Measurements from ENCODE around the gene ST7. TPM values are rescaled to one million over a fixed set of nuclear protein-coding genes. Genes with fewer than 3 reads are reported as not detected.

Gene ST7
- total and polyA plus RNA-seq, 2 experiments from 2014 or later: 9.9 to 18.3 TPM

DNA sequence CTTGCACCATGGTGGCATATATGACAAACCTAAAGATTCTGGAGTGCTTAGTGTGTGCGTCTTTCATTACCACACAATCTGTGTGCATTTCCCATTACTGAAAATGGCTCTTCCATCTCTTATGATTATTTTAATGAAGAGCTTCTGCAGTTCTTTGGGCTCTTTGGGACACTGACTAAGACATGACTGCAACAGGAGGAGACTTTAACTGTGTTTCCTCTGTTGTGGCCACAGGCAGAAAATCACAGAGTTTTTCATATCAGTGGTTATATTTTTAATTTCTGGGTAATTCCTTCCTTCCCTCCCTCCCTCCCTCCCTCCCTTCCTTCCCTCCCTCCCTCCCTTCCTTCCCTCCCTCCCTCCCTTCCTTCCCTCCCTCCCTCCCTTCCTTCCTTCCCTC lies 311.4 kb downstream of the ST7 start:
- no peaks in the 10 kb centered on the region for H3K9me3 Mint-ChIP-seq
- H3K27me3 ChIP-seq (ENCODE audit: insufficient read depth): no peaks in the 10 kb centered on the region
- H3K36me3 ChIP-seq (ENCODE audit: insufficient read depth): no peaks in the 10 kb centered on the region
- H4K20me1 ChIP-seq (replicated peaks; ENCODE audit: insufficient read depth): no peaks in the 10 kb centered on the region
- H3K27ac ChIP-seq (ENCODE audit: low read depth): no peak overlapping the region
- H3K27ac Mint-ChIP-seq: no peak overlapping the region
- H3K4me3 Mint-ChIP-seq: no peak overlapping the region
- H3F3A ChIP-seq (replicated peaks; ENCODE audit: low read depth): no peaks in the 10 kb centered on the region
- no peaks in the 10 kb centered on the region for H3K4me1 ChIP-seq (ENCODE audit: insufficient read depth)
- DNase-seq (ENCODE audit: low spot score) (no peak), ATAC-seq (no peak)
- H3K27me3 Mint-ChIP-seq (ENCODE audit: insufficient read depth, low read depth, poor library complexity): no peaks in the 10 kb centered on the region
- H3K4me3 ChIP-seq: no peak overlapping the region
- H3K36me3 Mint-ChIP-seq (ENCODE audit: low read depth): no peaks in the 10 kb centered on the region
- H3K9me2 ChIP-seq (ENCODE audit: insufficient read depth): peaks cover 2% of the 10 kb centered on the region; the same call in 1 of the 2 replicates
- H3K4me1 Mint-ChIP-seq: no peaks in the 10 kb centered on the region
- no peaks in the 10 kb centered on the region for H3K79me2 ChIP-seq (replicated peaks; ENCODE audit: insufficient read depth)
- no peak for TF ChIP-seq STAT1 (IDR thresholded peaks at IDR 0.05; ENCODE audit: unreplicated experiment)
- no peak for TF ChIP-seq EZH2 (IDR thresholded peaks at IDR 0.05; ENCODE audit: low read depth, unreplicated experiment)
- TF ChIP-seq CREB1 (CRISPR knock-in tag; IDR thresholded peaks at IDR 0.05; ENCODE audit: low read depth): no peak
- TF ChIP-seq, protein P1, sequence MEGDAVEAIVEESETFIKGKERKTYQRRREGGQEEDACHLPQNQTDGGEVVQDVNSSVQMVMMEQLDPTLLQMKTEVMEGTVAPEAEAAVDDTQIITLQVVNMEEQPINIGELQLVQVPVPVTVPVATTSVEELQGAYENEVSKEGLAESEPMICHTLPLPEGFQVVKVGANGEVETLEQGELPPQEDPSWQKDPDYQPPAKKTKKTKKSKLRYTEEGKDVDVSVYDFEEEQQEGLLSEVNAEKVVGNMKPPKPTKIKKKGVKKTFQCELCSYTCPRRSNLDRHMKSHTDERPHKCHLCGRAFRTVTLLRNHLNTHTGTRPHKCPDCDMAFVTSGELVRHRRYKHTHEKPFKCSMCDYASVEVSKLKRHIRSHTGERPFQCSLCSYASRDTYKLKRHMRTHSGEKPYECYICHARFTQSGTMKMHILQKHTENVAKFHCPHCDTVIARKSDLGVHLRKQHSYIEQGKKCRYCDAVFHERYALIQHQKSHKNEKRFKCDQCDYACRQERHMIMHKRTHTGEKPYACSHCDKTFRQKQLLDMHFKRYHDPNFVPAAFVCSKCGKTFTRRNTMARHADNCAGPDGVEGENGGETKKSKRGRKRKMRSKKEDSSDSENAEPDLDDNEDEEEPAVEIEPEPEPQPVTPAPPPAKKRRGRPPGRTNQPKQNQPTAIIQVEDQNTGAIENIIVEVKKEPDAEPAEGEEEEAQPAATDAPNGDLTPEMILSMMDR (conservative IDR thresholded peaks at IDR 0.05; ENCODE audit: low read depth in 2 of 2): no peak
- TF ChIP-seq, protein P2, sequence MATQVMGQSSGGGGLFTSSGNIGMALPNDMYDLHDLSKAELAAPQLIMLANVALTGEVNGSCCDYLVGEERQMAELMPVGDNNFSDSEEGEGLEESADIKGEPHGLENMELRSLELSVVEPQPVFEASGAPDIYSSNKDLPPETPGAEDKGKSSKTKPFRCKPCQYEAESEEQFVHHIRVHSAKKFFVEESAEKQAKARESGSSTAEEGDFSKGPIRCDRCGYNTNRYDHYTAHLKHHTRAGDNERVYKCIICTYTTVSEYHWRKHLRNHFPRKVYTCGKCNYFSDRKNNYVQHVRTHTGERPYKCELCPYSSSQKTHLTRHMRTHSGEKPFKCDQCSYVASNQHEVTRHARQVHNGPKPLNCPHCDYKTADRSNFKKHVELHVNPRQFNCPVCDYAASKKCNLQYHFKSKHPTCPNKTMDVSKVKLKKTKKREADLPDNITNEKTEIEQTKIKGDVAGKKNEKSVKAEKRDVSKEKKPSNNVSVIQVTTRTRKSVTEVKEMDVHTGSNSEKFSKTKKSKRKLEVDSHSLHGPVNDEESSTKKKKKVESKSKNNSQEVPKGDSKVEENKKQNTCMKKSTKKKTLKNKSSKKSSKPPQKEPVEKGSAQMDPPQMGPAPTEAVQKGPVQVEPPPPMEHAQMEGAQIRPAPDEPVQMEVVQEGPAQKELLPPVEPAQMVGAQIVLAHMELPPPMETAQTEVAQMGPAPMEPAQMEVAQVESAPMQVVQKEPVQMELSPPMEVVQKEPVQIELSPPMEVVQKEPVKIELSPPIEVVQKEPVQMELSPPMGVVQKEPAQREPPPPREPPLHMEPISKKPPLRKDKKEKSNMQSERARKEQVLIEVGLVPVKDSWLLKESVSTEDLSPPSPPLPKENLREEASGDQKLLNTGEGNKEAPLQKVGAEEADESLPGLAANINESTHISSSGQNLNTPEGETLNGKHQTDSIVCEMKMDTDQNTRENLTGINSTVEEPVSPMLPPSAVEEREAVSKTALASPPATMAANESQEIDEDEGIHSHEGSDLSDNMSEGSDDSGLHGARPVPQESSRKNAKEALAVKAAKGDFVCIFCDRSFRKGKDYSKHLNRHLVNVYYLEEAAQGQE (IDR thresholded peaks at IDR 0.05; ENCODE audit: unreplicated experiment): no peak
- TF ChIP-seq ZNF331 (CRISPR knock-in tag; IDR thresholded peaks at IDR 0.05; ENCODE audit: low read depth): no peak
- no peak overlapping the region for H2AFZ ChIP-seq
- H3K4me2 ChIP-seq: no peak overlapping the region

DNA sequence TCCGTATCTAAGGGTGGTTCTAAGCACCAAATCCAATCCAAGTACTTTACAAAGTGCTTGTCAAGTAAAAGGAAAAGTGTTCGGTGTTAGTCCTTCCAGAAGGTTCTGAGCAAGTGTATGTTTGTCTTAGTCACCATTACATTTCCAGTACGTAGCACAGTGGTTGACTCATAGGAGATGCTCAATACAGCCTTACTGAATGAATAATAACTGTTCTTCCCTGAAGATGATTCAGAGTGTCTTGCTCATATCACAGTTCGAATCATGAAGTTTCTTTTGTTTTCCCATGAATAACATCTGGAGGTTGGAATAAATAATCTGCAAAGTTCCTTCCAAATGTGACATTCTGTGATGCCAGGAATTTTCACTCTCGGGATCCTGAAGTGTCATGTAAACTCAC lies 316.1 kb downstream of the ST7 start:
- Mint-ChIP-seq H3K27ac (no peak overlapping the region), H3K36me3 (ENCODE audit: low read depth) (no peaks in the 10 kb centered on the region), H3K4me1 (no peaks in the 10 kb centered on the region; the same call in 2 of the 3 replicates), H3K9me3 (no peaks in the 10 kb centered on the region), H3K27me3 (ENCODE audit: insufficient read depth, low read depth, poor library complexity) (no peaks in the 10 kb centered on the region), H3K4me3 (no peak overlapping the region)
- H3K27ac ChIP-seq (ENCODE audit: low read depth): no peak overlapping the region
- TF ChIP-seq EZH2phosphoT487 (IDR thresholded peaks at IDR 0.05; ENCODE audit: unreplicated experiment) (no peak), ZNF114 (CRISPR knock-in tag; IDR thresholded peaks at IDR 0.05) (no peak), ZNF331 (CRISPR knock-in tag; IDR thresholded peaks at IDR 0.05; ENCODE audit: low read depth) (no peak), CREB1 (CRISPR knock-in tag; IDR thresholded peaks at IDR 0.05; ENCODE audit: low read depth) (no peak), EZH2 (IDR thresholded peaks at IDR 0.05; ENCODE audit: low read depth, unreplicated experiment) (no peak)
- TF ChIP-seq, protein P3, sequence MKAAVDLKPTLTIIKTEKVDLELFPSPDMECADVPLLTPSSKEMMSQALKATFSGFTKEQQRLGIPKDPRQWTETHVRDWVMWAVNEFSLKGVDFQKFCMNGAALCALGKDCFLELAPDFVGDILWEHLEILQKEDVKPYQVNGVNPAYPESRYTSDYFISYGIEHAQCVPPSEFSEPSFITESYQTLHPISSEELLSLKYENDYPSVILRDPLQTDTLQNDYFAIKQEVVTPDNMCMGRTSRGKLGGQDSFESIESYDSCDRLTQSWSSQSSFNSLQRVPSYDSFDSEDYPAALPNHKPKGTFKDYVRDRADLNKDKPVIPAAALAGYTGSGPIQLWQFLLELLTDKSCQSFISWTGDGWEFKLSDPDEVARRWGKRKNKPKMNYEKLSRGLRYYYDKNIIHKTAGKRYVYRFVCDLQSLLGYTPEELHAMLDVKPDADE (IDR thresholded peaks at IDR 0.05): no peak
- H2AFZ ChIP-seq: no peak overlapping the region
- DNase-seq (ENCODE audit: low spot score): no peak
- H3K4me2 ChIP-seq: no peak overlapping the region
- H3K27me3 ChIP-seq (ENCODE audit: insufficient read depth): no peaks in the 10 kb centered on the region
- H3F3A ChIP-seq (replicated peaks; ENCODE audit: low read depth): no peaks in the 10 kb centered on the region
- H3K79me2 ChIP-seq (replicated peaks; ENCODE audit: insufficient read depth): no peaks in the 10 kb centered on the region
- no peaks in the 10 kb centered on the region for H3K9me2 ChIP-seq (ENCODE audit: insufficient read depth)
- no peaks in the 10 kb centered on the region for H3K36me3 ChIP-seq (ENCODE audit: insufficient read depth)
- no peaks in the 10 kb centered on the region for H4K20me1 ChIP-seq (replicated peaks; ENCODE audit: insufficient read depth)
- H3K4me1 ChIP-seq (ENCODE audit: insufficient read depth): no peaks in the 10 kb centered on the region
- no peak for ATAC-seq
- H3K4me3 ChIP-seq: no peak overlapping the region
